K562 (cell line): Measurements from ENCODE around the gene GPR15LG. TPM values are rescaled to one million over a fixed set of nuclear protein-coding genes. Genes with fewer than 3 reads are reported as not detected.

Experiments
- ATAC-seq: fragments of 200-7000 bp; cut with Tn5 transposase; 3 replicates; pipeline ENCODE4 v1.9.1; 2020; ENCODE audit warnings: moderate library complexity
- BruUV-seq: library from RNA; stranded (reverse); fragments of 400-500 nt; replicated peaks from 2 replicates; lab custom pipeline; 2021; lab: Mats Ljungman, UMichigan
- CTCF ChIA-PET: fragments of 300-600 bp; formaldehyde crosslinking; extraction: SDS; loops from one replicate; lab custom pipeline; 2021; ENCODE audit warnings: low intra/inter-chr PET ratio; lab: Yijun Ruan, JAX
- POLR2A ChIA-PET: fragments of 300-600, 350-650 bp; sonication (Branson Sonifier 250); formaldehyde crosslinking; extraction: SDS; loops from one replicate; lab custom pipeline; 2021; ENCODE audit warnings: antibody characterized with exemption, inconsistent platforms; lab: Yijun Ruan, JAX
- DNase-seq, 4 experiments: peaks; one replicate each; pipeline versions ENCODE4 v3.0.0 to v3.0.0-alpha.2; 2011 to 2018; ENCODE audit warnings: low spot score in 3 of 4, mixed read lengths in 3 of 4; ENCODE audit errors: extremely low read depth in 1 of 4
- FAIRE-seq: peaks from 2 replicates; lab custom pipeline; 2011; peaks lifted over from hg19 to GRCh38; lab: Jason Lieb, UNC
- H2AFZ ChIP-seq: 2 replicates; pipeline ENCODE4 v1.6.0; 2011; ENCODE audit warnings: low read depth, low read length, control low read depth, inconsistent platforms
- H3K27ac ChIP-seq: fragments of 200-600 bp; 3 replicates; pipeline ENCODE4 v1.8.0; 2011; ENCODE audit warnings: low read depth, mild to moderate bottlenecking, control low read depth, inconsistent platforms, low read length, moderate library complexity, mixed read lengths; ENCODE audit errors: extremely low read depth
- H3K27me3 ChIP-seq, 2 experiments: fragments of 300-600 bp in 1 of 2; 2 replicates in 1 of 2; 3 replicates in 1 of 2; pipeline versions ENCODE4 v1.6.0 to v1.8.0; 2011; ENCODE audit warnings: inconsistent platforms in 2 of 2, low read length in 2 of 2, mild to moderate bottlenecking in 1 of 2, mixed read lengths in 1 of 2, moderate library complexity in 1 of 2; ENCODE audit not compliant: control insufficient read depth in 2 of 2, insufficient read depth in 2 of 2
- H3K36me3 ChIP-seq: fragments of 300-600 bp; 3 replicates; pipeline ENCODE4 v1.8.0; 2011; ENCODE audit warnings: mild to moderate bottlenecking, low read length, inconsistent platforms; ENCODE audit not compliant: control insufficient read depth, insufficient read depth
- H3K4me1 ChIP-seq, 2 experiments: fragments of 200-600 bp in 1 of 2; replicated peaks in 1 of 2; 2 replicates in 1 of 2; 3 replicates in 1 of 2; pipeline versions ENCODE4 v1.5.1 to v1.8.0; 2011; ENCODE audit warnings: inconsistent platforms in 2 of 2, low read length in 2 of 2, mild to moderate bottlenecking in 1 of 2, mixed read lengths in 1 of 2, moderate library complexity in 1 of 2; ENCODE audit not compliant: control insufficient read depth in 2 of 2, insufficient read depth in 2 of 2
- H3K4me2 ChIP-seq: 2 replicates; pipeline ENCODE4 v1.6.1; 2011; ENCODE audit warnings: low read length, control low read depth, inconsistent platforms, mixed read lengths; ENCODE audit not compliant: insufficient read depth
- H3K4me3 ChIP-seq: fragments of 200-600 bp; sonication (generic), shearing (Covaris generic); 2 replicates; pipeline ENCODE4 v1.5.1; 2016; ENCODE audit warnings: control low read depth, inconsistent platforms
- H3K79me2 ChIP-seq: fragments of 200-600 bp; 3 replicates; pipeline ENCODE4 v1.8.0; 2011; ENCODE audit warnings: low read length, inconsistent platforms; ENCODE audit not compliant: control insufficient read depth, insufficient read depth
- H3K9ac ChIP-seq, 2 experiments: 2 replicates each; pipeline versions ENCODE4 v1.6.0 to v1.6.1; 2011; ENCODE audit warnings: low read depth in 2 of 2, low read length in 2 of 2, control low read depth in 1 of 2, inconsistent platforms in 1 of 2, mild to moderate bottlenecking in 1 of 2, mixed read lengths in 1 of 2; ENCODE audit not compliant: insufficient read depth in 1 of 2
- H3K9me1 ChIP-seq: one replicate; pipeline ENCODE4 v1.6.0; 2011; ENCODE audit warnings: inconsistent platforms, mild to moderate bottlenecking, low read length, moderate library complexity; ENCODE audit not compliant: control insufficient read depth, insufficient read depth
- H3K9me3 ChIP-seq: replicated peaks from 2 replicates; pipeline ENCODE4 v1.5.1; 2011; ENCODE audit warnings: low read depth, low read length, inconsistent platforms; ENCODE audit not compliant: control insufficient read depth, insufficient read depth
- H4K20me1 ChIP-seq: replicated peaks from 2 replicates; pipeline ENCODE4 v1.6.1; 2011; ENCODE audit warnings: low read length, inconsistent platforms, mixed read lengths; ENCODE audit not compliant: control insufficient read depth, insufficient read depth
- CCNT2 ChIP-seq: IDR thresholded peaks from 2 replicates; pipeline ENCODE4 v1.6.1; 2011; ENCODE audit warnings: borderline replicate concordance, low read depth, mild to moderate bottlenecking, moderate library complexity, mixed read lengths, low read length; ENCODE audit not compliant: insufficient read length; ENCODE audit errors: extremely low read depth
- FOXK2 ChIP-seq, 2 experiments: fragments of 450-650 bp; IDR thresholded peaks in 1 of 2; conservative IDR thresholded peaks in 1 of 2; 2 replicates each; pipeline ENCODE4 v1.6.1; 2016; ENCODE audit warnings: low read depth in 2 of 2, mild to moderate bottlenecking in 1 of 2
- HMG20A ChIP-seq: fragments of 450-650 bp; formaldehyde crosslinking; conservative IDR thresholded peaks from 2 replicates; pipeline ENCODE4 v1.4.0; 2020; ENCODE audit warnings: mild to moderate bottlenecking, mixed read lengths
- HOXB6 ChIP-seq: fragments of 250-450 bp; sonication (Bioruptor Pico); IDR thresholded peaks from 2 replicates; pipeline ENCODE4 v1.5.1; 2022; ENCODE audit warnings: mild to moderate bottlenecking, borderline replicate concordance
- HSF4 ChIP-seq: fragments of 250-450 bp; sonication (Bioruptor Pico); IDR thresholded peaks from 2 replicates; pipeline ENCODE4 v2.1.2; 2022; ENCODE audit warnings: mild to moderate bottlenecking, moderate library complexity, borderline replicate concordance
- NKRF ChIP-seq: fragments of 450-650 bp; IDR thresholded peaks from 2 replicates; pipeline ENCODE4 v1.6.1; 2016; ENCODE audit warnings: borderline replicate concordance
- STAT5B ChIP-seq: fragments of 250-450 bp; sonication (Bioruptor Pico); IDR thresholded peaks from 2 replicates; pipeline ENCODE4 v1.8.0; 2021; ENCODE audit warnings: mild to moderate bottlenecking, inconsistent platforms
- WGBS: fragments of 100-300 bp; shearing (Covaris generic); methylation state at CpG from one replicate; pipeline ENCODE4 v1.1.6; 2016; ENCODE audit warnings: low coverage, mixed read lengths; ENCODE audit not compliant: insufficient coverage; ENCODE audit errors: missing lambda C conversion rate; 5-methylcytosine and 5-hydroxymethylcytosine counted together
- in situ Hi-C: fragments of 300-500 bp; cut with MboI; formaldehyde crosslinking; loops from 4 replicates; pipeline ENCODE4 v1.15.0; 2018; ENCODE audit warnings: inconsistent platforms, mixed read lengths
- intact Hi-C: fragments of 100-400 bp; cut with micrococcal nuclease; formaldehyde crosslinking; loops from 2 replicates; pipeline ENCODE4 v1.14.2; 2022
- polyA plus RNA-seq, 8 experiments: library from polyadenylated mRNA; depleted of rRNA in 4 of 8; stranded (reverse) in 5 of 8; unstranded in 3 of 8; fragments of >200 nt; fragmentation: Nextera tagmentation in 2 of 8; fragmentation: Illumina TruSeq in 1 of 8; extraction: Ambion mirVana in 2 of 8; extraction: Trizol in 1 of 8; gene quantifications; 2 replicates each; pipeline versions ENCODE4 v1.2.1 to v1.2.3, GENCODE V29; 2011 to 2014; ENCODE audit warnings: inconsistent platforms in 1 of 8, missing spikeins in 1 of 8
- total RNA-seq, 7 experiments: library from RNA; depleted of rRNA in 6 of 7; stranded (reverse); fragments of >200 nt in 6 of 7; fragmentation: Illumina TruSeq in 2 of 7; extraction: Trizol in 2 of 7; gene quantifications; 2 replicates each; pipeline versions ENCODE4 v1.2.1 to v1.2.3, GENCODE V29; 2011 to 2021; ENCODE audit warnings: low replicate concordance in 1 of 7

The GPR15LG gene
- total and polyA plus RNA-seq, 9 of the 15 experiments (the other 6 are each of a cell fraction or from before 2014, with no cell fraction given) = 0.51 TPM; not detected in 8

- no peak for TF ChIP-seq NKRF
These were observed 20.9 kb downstream of the GPR15LG start, which contains the start of gene CDHR1 (continued) for GRCh38 chr10:84194424-84195043.

- ChIA-PET CTCF (no interaction called here), POLR2A (interaction anchor here (0.7 kb wide), 1 partner anchor 13 kb away, joined by 3 read pairs; no protein-coding TSS in a partner anchor)
- Histone ChIP-seq H3K27ac (no peak overlapping the region), H3K4me2 (no peak overlapping the region), H4K20me1 (peaks cover 6% of the 10 kb centered on the region; the same call in 1 of the 2 replicates), H2AFZ (no peak overlapping the region), H3K4me3 (peak overlapping the region; percentile 34; the same call in 1 of the 2 replicates), H3K9me3 (no peaks in the 10 kb centered on the region), H3K36me3 (no peaks in the 10 kb centered on the region), H3K4me1 (peaks cover 0 to 16% of the 10 kb centered on the region in 2 experiments; a peak in 3 of 5 replicates), H3K79me2 (no peaks in the 10 kb centered on the region), H3K9ac (peak overlapping the region in 1 of 2 experiments; percentile 84; a peak in 2 of 4 replicates), H3K27me3 (peaks cover 38 to 81% of the 10 kb centered on the region in 2 experiments), H3K9me1 (no peaks in the 10 kb centered on the region)
- in situ Hi-C loops (no loop called here), intact Hi-C loops (no loop called here)
- FAIRE-seq (no peak), ATAC-seq (no peak), DNase-seq (no peak)
- 37% methylated on average over 43 of the region's 43 CpGs for WGBS
- BruUV-seq = no TSS peak
- no peak for TF ChIP-seq FOXK2 (conservative IDR thresholded peaks at IDR 0.05 in 1 of 2, IDR thresholded peaks at IDR 0.05 in 1 of 2; ENCODE audit: low read depth in 2 of 2)
- TF ChIP-seq CCNT2 = no peak
- no peak for TF ChIP-seq HMG20A (CRISPR knock-in tag)
- TF ChIP-seq HOXB6 (CRISPR knock-in tag) = no peak
- TF ChIP-seq STAT5B (CRISPR knock-in tag) = no peak
- TF ChIP-seq HSF4 (CRISPR knock-in tag) = no peak
These were observed 21.6 kb downstream of the GPR15LG start for GRCh38 chr10:84195044-84195830.
